HL-60 (cell line): ENCODE results near the gene CERKL.

Experiments used
- DNase-seq, 2 experiments: peaks; one replicate each; pipeline ENCODE4 v3.0.0-alpha.2; 2010 to 2020; ENCODE audit warnings: low read depth in 1 of 2, low spot score in 1 of 2
- H3K27ac ChIP-seq: fragments of 250-450 bp; sonication (Bioruptor Pico); replicated peaks from 2 replicates; pipeline ENCODE4 v1.5.1; 2020; ENCODE audit warnings: mild to moderate bottlenecking, moderate library complexity
- H3K27me3 ChIP-seq: fragments of 250-450 bp; sonication (Bioruptor Pico); 2 replicates; pipeline ENCODE4 v1.5.1; 2021; ENCODE audit warnings: mild to moderate bottlenecking, moderate library complexity; ENCODE audit not compliant: insufficient read depth, poor library complexity, severe bottlenecking
- H3K4me3 ChIP-seq: replicated peaks from 2 replicates; pipeline ENCODE4 v1.5.1; 2011; ENCODE audit warnings: mild to moderate bottlenecking, control low read depth, low read length; ENCODE audit not compliant: insufficient read depth
- CTCF ChIP-seq: IDR thresholded peaks from one replicate; pipeline ENCODE4 v1.5.1; 2011; ENCODE audit warnings: low read length, control low read depth, inconsistent platforms; ENCODE audit not compliant: insufficient read depth
- GABPA ChIP-seq: IDR thresholded peaks from 2 replicates; pipeline ENCODE4 v1.6.1; 2012; ENCODE audit warnings: low read depth
- POLR2AphosphoS5 ChIP-seq: IDR thresholded peaks from 2 replicates; pipeline ENCODE4 v1.6.1; 2012; ENCODE audit warnings: low read depth
- REST ChIP-seq: IDR thresholded peaks from 2 replicates; pipeline ENCODE4 v1.6.1; 2012; ENCODE audit warnings: low read depth; ENCODE audit not compliant: insufficient replicate concordance
- SPI1 ChIP-seq: IDR thresholded peaks from 2 replicates; pipeline ENCODE4 v1.6.1; 2012; ENCODE audit warnings: low read depth, mild to moderate bottlenecking, borderline replicate concordance

Gene CERKL

GRCh38 chr2:181642086-181642485, 14.8 kb downstream of the CERKL start:
- no peak overlapping the region for H3K4me3 ChIP-seq
- no peak overlapping the region for H3K27ac ChIP-seq
- H3K27me3 ChIP-seq = no peaks in the 10 kb centered on the region
- TF ChIP-seq REST (no peak), GABPA (no peak), POLR2AphosphoS5 (no peak), CTCF (no peak), SPI1 (no peak)
- no peak for DNase-seq

- H3K27me3 ChIP-seq = no peaks in the 10 kb centered on the region
- no peak overlapping the region for H3K4me3 ChIP-seq
- no peak for DNase-seq
- no peak overlapping the region for H3K27ac ChIP-seq
- TF ChIP-seq SPI1 (no peak), POLR2AphosphoS5 (no peak), CTCF (no peak), REST (no peak)
Measured at GRCh38 chr2:181639686-181640085, 17.2 kb downstream of the CERKL start.

- TF ChIP-seq CTCF = no peak
- TF ChIP-seq POLR2AphosphoS5 = no peak
- no peak for TF ChIP-seq GABPA
- no peak for TF ChIP-seq REST
- TF ChIP-seq SPI1 = no peak
- Histone ChIP-seq H3K27me3 (peaks cover 2% of the 10 kb centered on the region), H3K27ac (no peak overlapping the region), H3K4me3 (no peak overlapping the region)
- no peak for DNase-seq
Measured at GRCh38 chr2:181632733-181633401, 24.0 kb downstream of the CERKL start.
